H1 (cell line): ENCODE measurements around the gene VAV2. TPM values are rescaled to one million over a fixed set of nuclear protein-coding genes. Genes with fewer than 3 reads are reported as not detected.

Experiments
- CBX8 ChIP-seq: fragments of 300-800, 300-1000 bp; sonication (generic); IDR thresholded peaks from 2 replicates; pipeline ENCODE4 v1.7.1; 2016; ENCODE audit warnings: low read depth, low read length, borderline replicate concordance
- CREB1 ChIP-seq: IDR thresholded peaks from 2 replicates; pipeline ENCODE4 v1.6.1; 2012; ENCODE audit warnings: inconsistent platforms
- CTBP2 ChIP-seq: IDR thresholded peaks from 2 replicates; pipeline ENCODE4 v1.7.0; 2011; ENCODE audit warnings: borderline replicate concordance, mild to moderate bottlenecking, moderate library complexity, mixed read lengths, low read length; ENCODE audit not compliant: insufficient read depth, insufficient read length
- FOSL1 ChIP-seq: IDR thresholded peaks from 2 replicates; pipeline ENCODE4 v1.6.1; 2011; ENCODE audit warnings: mild to moderate bottlenecking, low read depth, low read length, moderate library complexity; ENCODE audit not compliant: insufficient read depth
- HDAC2 ChIP-seq, 2 experiments: fragments of 300-600 bp in 1 of 2; sonication (generic) in 1 of 2; IDR thresholded peaks; 2 replicates each; pipeline ENCODE4 v1.6.1; 2011 to 2012; ENCODE audit warnings: low read depth in 2 of 2, low read length in 2 of 2, mild to moderate bottlenecking in 2 of 2, moderate library complexity in 2 of 2, borderline replicate concordance in 1 of 2, inconsistent platforms in 1 of 2
- JUND ChIP-seq: IDR thresholded peaks from 2 replicates; pipeline ENCODE4 v1.6.1; 2011; ENCODE audit warnings: mild to moderate bottlenecking, improper control_type of control experiment, low read length
- MAFK ChIP-seq: IDR thresholded peaks from 2 replicates; pipeline ENCODE4 v1.6.1; 2012; ENCODE audit warnings: low read depth, mild to moderate bottlenecking, improper control_type of control experiment, low read length
- NRF1 ChIP-seq: IDR thresholded peaks from 2 replicates; pipeline ENCODE4 v1.6.1; 2011; ENCODE audit warnings: mild to moderate bottlenecking, low read depth, low read length, improper control_type of control experiment
- PHF8 ChIP-seq: fragments of 200-600 bp; sonication (generic); conservative IDR thresholded peaks from 2 replicates; pipeline ENCODE4 v1.7.1; 2012; ENCODE audit warnings: low read depth, mild to moderate bottlenecking, inconsistent platforms, low read length, moderate library complexity
- POLR2A ChIP-seq, 2 experiments: IDR thresholded peaks; 1 replicate in 1 of 2; 2 replicates in 1 of 2; pipeline ENCODE4 v1.6.1; 2011; ENCODE audit warnings: low read depth in 2 of 2, low read length in 2 of 2, mild to moderate bottlenecking in 2 of 2; ENCODE audit errors: control extremely low read depth in 1 of 2
- SP2 ChIP-seq: IDR thresholded peaks from 2 replicates; pipeline ENCODE4 v1.6.1; 2012; ENCODE audit warnings: mild to moderate bottlenecking, low read length, inconsistent platforms
- polyA plus RNA-seq, 7 experiments: library from polyadenylated mRNA; depleted of rRNA in 3 of 7; stranded (reverse) in 5 of 7; unstranded in 2 of 7; fragments of >200 nt in 5 of 7; fragments of 200-250 nt in 2 of 7; gene quantifications; 1 replicate in 5 of 7; 2 replicates in 1 of 7; 4 replicates in 1 of 7; pipeline versions ENCODE4 v1.2.1 to v1.2.3, GENCODE V29; 2011 to 2013; ENCODE audit warnings: missing spikeins in 2 of 7, mixed read lengths in 2 of 7
- total RNA-seq: library from RNA; stranded (reverse); fragmentation: NEBNext Ultra II Directional; extraction: Animal tissue kit (Norgen Biotek cat#: 25700); gene quantifications from 2 replicates; pipeline ENCODE4 v1.2.1, GENCODE V29; 2021
- TF ChIP-seq, protein P1 (sequence below): fragments of 300-600 bp; sonication (generic); IDR thresholded peaks from 2 replicates; pipeline ENCODE4 v1.7.1; 2012; ENCODE audit warnings: low read length, moderate library complexity, mild to moderate bottlenecking, inconsistent platforms; ENCODE audit not compliant: insufficient replicate concordance

Gene VAV2
- total and polyA plus RNA-seq, 2 of the 8 experiments (the other 6 are each of a cell fraction or from before 2014, with no cell fraction given): 13.6 to 37.6 TPM

DNA sequence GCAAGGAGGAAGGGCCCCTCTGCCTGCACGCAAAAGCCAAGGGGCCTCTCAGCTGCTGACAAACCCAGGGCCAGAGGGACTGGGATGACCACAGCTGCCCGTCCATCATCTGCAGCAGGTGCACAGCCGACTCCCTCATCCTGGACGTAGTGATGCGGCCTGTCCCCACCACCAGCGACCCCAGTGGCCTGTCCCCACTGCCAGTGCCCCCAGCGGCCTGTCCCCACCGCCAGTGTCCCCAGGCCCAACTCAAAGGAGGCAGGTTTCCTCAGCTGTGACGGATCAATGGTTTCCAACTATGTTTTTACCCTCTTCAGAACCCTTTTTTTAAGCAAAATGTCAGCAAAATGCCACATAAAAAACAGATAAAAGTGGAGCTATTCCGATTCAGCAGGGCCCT lies 62.5 kb downstream of the VAV2 start (continued):
- TF ChIP-seq, protein P1, sequence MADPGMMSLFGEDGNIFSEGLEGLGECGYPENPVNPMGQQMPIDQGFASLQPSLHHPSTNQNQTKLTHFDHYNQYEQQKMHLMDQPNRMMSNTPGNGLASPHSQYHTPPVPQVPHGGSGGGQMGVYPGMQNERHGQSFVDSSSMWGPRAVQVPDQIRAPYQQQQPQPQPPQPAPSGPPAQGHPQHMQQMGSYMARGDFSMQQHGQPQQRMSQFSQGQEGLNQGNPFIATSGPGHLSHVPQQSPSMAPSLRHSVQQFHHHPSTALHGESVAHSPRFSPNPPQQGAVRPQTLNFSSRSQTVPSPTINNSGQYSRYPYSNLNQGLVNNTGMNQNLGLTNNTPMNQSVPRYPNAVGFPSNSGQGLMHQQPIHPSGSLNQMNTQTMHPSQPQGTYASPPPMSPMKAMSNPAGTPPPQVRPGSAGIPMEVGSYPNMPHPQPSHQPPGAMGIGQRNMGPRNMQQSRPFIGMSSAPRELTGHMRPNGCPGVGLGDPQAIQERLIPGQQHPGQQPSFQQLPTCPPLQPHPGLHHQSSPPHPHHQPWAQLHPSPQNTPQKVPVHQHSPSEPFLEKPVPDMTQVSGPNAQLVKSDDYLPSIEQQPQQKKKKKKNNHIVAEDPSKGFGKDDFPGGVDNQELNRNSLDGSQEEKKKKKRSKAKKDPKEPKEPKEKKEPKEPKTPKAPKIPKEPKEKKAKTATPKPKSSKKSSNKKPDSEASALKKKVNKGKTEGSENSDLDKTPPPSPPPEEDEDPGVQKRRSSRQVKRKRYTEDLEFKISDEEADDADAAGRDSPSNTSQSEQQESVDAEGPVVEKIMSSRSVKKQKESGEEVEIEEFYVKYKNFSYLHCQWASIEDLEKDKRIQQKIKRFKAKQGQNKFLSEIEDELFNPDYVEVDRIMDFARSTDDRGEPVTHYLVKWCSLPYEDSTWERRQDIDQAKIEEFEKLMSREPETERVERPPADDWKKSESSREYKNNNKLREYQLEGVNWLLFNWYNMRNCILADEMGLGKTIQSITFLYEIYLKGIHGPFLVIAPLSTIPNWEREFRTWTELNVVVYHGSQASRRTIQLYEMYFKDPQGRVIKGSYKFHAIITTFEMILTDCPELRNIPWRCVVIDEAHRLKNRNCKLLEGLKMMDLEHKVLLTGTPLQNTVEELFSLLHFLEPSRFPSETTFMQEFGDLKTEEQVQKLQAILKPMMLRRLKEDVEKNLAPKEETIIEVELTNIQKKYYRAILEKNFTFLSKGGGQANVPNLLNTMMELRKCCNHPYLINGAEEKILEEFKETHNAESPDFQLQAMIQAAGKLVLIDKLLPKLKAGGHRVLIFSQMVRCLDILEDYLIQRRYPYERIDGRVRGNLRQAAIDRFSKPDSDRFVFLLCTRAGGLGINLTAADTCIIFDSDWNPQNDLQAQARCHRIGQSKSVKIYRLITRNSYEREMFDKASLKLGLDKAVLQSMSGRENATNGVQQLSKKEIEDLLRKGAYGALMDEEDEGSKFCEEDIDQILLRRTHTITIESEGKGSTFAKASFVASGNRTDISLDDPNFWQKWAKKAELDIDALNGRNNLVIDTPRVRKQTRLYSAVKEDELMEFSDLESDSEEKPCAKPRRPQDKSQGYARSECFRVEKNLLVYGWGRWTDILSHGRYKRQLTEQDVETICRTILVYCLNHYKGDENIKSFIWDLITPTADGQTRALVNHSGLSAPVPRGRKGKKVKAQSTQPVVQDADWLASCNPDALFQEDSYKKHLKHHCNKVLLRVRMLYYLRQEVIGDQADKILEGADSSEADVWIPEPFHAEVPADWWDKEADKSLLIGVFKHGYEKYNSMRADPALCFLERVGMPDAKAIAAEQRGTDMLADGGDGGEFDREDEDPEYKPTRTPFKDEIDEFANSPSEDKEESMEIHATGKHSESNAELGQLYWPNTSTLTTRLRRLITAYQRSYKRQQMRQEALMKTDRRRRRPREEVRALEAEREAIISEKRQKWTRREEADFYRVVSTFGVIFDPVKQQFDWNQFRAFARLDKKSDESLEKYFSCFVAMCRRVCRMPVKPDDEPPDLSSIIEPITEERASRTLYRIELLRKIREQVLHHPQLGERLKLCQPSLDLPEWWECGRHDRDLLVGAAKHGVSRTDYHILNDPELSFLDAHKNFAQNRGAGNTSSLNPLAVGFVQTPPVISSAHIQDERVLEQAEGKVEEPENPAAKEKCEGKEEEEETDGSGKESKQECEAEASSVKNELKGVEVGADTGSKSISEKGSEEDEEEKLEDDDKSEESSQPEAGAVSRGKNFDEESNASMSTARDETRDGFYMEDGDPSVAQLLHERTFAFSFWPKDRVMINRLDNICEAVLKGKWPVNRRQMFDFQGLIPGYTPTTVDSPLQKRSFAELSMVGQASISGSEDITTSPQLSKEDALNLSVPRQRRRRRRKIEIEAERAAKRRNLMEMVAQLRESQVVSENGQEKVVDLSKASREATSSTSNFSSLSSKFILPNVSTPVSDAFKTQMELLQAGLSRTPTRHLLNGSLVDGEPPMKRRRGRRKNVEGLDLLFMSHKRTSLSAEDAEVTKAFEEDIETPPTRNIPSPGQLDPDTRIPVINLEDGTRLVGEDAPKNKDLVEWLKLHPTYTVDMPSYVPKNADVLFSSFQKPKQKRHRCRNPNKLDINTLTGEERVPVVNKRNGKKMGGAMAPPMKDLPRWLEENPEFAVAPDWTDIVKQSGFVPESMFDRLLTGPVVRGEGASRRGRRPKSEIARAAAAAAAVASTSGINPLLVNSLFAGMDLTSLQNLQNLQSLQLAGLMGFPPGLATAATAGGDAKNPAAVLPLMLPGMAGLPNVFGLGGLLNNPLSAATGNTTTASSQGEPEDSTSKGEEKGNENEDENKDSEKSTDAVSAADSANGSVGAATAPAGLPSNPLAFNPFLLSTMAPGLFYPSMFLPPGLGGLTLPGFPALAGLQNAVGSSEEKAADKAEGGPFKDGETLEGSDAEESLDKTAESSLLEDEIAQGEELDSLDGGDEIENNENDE: no peak
- TF ChIP-seq POLR2A (IDR thresholded peaks at IDR 0.05; ENCODE audit: control extremely low read depth in 1 of 2, low read depth in 2 of 2, low read length in 2 of 2): no peak
- no peak for TF ChIP-seq CREB1
- TF ChIP-seq SP2: no peak
- no peak for TF ChIP-seq CTBP2
- TF ChIP-seq FOSL1: no peak
- no peak for TF ChIP-seq NRF1
- TF ChIP-seq PHF8: no peak
- no peak for TF ChIP-seq JUND
- no peak for TF ChIP-seq HDAC2 (IDR thresholded peaks at IDR 0.05; ENCODE audit: borderline replicate concordance in 1 of 2, low read depth in 2 of 2, low read length in 2 of 2)
- no peak for TF ChIP-seq MAFK
- TF ChIP-seq CBX8: no peak
- TF ChIP-seq, all 59 proteins: peak for 0
